SK-N-DZ (cell line): Measurements from ENCODE around the gene MYBBP1A.

Source experiments
- DNase-seq: peaks from one replicate; pipeline ENCODE4 v3.0.0-alpha.2; 2015; ENCODE audit warnings: low spot score

MYBBP1A gene

DNA sequence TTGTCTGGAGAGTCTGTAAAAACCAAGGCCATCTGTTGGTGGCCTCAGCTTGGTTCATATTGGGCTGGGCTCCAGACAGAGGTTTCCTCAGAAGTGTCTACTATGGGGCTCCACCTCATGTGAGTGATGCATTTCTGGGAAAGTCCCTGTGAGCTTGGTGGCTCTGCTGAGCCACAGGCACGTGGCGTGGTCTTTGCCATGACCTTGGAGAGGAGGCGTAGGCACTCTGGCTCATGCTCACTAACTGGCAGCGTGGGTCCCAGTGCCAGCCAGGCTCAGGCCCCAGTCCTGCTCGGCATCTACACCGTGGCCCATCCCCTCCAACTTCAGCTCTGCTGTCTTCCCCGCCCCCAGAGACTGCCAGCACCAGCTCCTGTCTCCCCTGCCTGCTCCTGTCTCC lies 18.5 kb upstream of the MYBBP1A start:
- no peak for DNase-seq

GRCh38 chr17:4573115-4573514 lies 17.9 kb upstream of the MYBBP1A start:
- no peak for DNase-seq

GRCh38 chr17:4572131-4572530 lies 16.9 kb upstream of the MYBBP1A start:
- no peak for DNase-seq

GRCh38 chr17:4569591-4569990 lies 14.4 kb upstream of the MYBBP1A start:
- no peak for DNase-seq

DNA sequence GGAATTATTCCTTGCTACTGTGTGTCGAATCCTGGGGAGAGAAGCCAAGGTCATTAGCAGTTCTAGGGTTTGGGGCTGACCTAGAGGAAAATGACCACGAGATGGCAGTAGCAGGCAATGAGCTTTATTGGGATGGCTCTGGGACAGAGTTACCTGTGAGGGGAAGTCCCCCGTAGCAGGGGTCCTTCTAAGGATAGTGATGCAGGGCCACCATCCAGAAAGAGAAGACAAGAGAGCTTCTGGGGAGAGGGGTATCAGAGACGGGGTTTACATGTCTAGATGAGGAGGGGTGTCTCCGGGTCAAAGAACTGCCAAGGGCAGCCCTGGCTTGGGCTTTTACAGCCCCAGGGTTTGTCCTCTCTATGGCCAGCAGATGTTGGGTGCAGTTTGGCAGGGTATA lies 11.6 kb upstream of the MYBBP1A start:
- DNase-seq = peak; percentile 77

GRCh38 chr17:4565209-4566141 lies 10.3 kb upstream of the MYBBP1A start:
- peak; percentile 86 for DNase-seq

DNA sequence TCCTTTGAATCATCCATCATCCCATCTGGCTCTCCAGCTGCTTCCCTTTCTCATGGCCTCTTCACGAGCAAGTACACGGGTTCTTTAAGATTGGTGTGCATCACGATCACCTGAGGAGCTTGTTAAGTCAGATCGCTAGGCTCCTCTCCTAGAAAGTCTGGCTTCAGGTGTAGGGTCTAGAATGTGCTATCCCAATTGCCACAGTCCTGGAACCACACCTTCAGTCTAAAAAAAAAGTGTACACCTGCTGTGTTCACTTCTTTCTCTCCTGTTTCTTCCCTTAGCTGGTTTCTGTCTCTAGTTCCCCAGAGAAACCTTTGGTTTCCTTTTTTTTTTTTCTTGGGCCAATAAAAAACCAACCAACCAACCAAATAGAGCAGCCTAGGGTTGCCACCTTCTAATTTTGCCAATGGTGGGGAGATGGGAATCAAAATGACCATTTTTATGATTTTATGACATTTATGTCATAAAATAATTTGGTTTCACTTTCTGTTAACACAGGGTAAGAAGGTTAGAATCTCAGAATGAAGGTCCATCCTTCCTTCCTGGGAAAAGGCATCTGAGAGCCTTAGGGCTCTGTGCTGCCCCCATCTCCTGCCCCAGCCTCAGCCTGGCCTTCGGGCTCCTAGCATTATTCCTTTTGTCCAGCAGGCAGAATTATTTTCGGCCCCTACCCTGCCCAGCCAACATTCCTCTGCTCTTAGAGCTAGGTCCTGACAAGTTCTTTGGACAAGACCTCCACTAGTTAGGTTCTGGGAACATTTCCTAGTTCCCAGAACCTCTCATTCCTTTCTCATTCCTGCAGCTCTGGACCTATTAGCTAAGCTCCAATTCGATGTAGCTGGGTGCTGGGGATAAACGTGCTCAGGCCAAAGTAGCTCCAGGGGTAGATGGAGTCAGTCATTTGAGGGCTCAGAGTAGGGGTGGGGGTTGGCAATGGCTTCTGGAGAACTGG lies 7.1 kb upstream of the MYBBP1A start:
- no peak for DNase-seq

- DNase-seq = no peak
Observed at GRCh38 chr17:4560837-4561256, 5.7 kb upstream of the MYBBP1A start.

GRCh38 chr17:4560421-4560820 lies 5.2 kb upstream of the MYBBP1A start, which contains the start of gene GGT6:
GGT6 (minus strand) TSS chr17:4560577; CDS start chr17:4560521, 56 bp downstream.
- DNase-seq = no peak

GRCh38 chr17:4559966-4560365 lies 4.8 kb upstream of the MYBBP1A start:
- no peak for DNase-seq

DNA sequence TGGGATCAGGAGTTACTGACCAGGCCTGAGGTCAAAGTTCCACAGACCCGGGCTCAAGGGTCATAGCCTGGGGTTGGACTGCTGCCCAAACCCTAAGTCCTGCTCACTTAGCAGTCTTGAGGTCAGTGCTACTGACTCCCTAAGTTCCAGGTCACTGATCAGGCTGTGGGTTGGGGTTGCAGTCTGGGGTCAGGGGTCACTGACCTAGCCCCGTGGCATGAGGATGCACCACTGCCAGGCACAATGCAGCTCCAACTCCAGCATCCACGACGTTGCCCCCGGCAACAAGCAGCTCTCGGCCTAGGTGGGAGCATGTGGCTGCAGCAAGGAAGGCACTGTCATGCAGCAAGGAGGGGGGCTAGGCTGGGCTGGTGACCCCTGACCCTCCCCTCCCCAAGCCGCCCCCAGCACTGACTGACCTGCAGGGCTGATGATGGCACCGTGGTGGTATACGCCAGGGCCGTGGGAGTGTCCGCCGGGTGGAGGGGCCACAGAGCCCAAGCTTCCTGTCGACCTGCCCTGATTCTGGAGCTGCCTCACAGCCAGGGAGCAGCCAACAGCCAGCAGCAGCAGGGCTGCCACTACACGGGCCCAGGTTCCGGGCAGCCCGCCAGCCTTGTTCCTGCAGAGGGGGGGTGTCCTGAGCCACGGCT lies 4.1 kb upstream of the MYBBP1A start:
- no peak for DNase-seq

- DNase-seq = no peak
Observed at GRCh38 chr17:4558347-4558971, 3.3 kb upstream of the MYBBP1A start.

GRCh38 chr17:4557626-4558346 lies 2.6 kb upstream of the MYBBP1A start:
- DNase-seq = no peak

DNA sequence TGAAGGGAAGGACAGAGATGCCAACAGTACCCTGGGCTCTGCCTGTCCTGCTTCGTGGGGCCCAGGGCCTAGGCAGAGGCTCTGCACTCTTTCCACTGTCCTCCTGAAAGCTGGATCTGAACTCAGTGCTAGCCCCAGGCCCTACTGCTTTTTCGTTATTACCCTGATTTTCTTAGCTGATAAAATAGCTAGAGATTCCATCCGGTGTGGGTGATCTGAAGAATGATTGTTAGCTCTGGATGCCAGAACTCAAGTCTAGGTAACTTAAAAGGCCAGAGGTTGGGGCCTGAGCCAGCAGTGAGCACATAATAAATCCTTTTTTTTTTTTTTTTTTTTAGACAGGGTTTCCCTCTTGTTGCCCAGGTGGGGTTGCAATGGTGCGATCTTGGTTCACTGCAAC lies 1.8 kb upstream of the MYBBP1A start:
- no peak for DNase-seq

- no peak for DNase-seq
Observed at GRCh38 chr17:4555873-4556759, 932 bp upstream of the MYBBP1A start.

- DNase-seq = no peak
Observed at GRCh38 chr17:4554441-4554996, 665 bp downstream of the MYBBP1A start.

GRCh38 chr17:4553669-4554068 lies 1.5 kb downstream of the MYBBP1A start:
- no peak for DNase-seq

DNA sequence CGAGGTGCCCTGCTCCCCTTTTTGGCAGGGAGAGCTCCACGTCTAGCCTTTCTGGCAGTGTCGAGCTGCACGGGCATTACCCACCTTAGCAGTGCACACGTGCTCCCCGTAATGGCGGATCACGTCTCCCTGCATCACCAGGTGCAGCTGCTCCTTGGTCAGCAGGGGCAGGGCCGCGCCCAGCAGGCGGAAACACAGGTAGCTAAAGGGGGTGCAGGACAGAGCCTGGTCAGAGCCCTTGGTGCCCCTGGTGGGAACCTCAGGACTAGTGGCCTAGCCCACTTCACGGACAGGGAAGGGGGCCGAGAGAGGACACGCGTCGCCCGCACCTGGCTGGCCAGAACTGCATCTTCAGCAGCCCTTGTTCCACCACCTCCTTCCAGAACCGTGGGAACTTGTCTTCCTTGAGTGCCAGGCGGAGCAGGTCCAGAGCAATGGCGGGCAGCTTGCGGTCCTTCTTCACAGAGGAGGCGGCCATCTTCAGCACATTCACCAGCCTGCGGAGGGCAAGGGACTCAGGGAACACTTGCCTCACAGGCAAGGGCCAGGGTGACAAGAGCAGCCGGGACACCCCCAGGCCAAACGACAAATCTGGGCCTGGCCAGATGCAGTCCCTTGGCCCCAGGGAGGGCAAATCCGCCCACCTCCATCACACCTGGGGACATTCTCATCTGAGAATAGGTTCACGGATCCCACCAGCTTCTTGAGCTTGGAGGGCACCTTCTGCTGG lies 3.2 kb downstream of the MYBBP1A start:
- DNase-seq = no peak
